A549 (cell line): ENCODE data around the gene DUSP19. TPM values are rescaled to one million over a fixed set of nuclear protein-coding genes. Genes with fewer than 3 reads are reported as not detected.

Source experiments
- ATAC-seq, 2 experiments: fragments of 200-7000 bp in 1 of 2; fragments of >200 bp in 1 of 2; cut with Nextera tagmentation in 1 of 2; cut with Tn5 transposase in 1 of 2; 3 replicates each; pipeline versions ENCODE4 v1.8.0 to v1.9.1; 2018 to 2020; ENCODE audit warnings: mild to moderate bottlenecking in 1 of 2, moderate library complexity in 1 of 2
- CTCF ChIA-PET: fragments of 300-600 bp; sonication (Branson Sonifier 250); formaldehyde crosslinking; extraction: SDS; loops from one replicate; lab custom pipeline; 2021; ENCODE audit warnings: antibody characterized with exemption, inconsistent platforms; lab: Yijun Ruan, JAX
- POLR2A ChIA-PET: fragments of 350-600 bp; formaldehyde crosslinking; extraction: SDS; loops from one replicate; lab custom pipeline; 2021; ENCODE audit warnings: antibody characterized with exemption, inconsistent platforms; lab: Yijun Ruan, JAX
- DNase-seq, 2 experiments: peaks; one replicate each; pipeline versions ENCODE4 v3.0.0 to v3.0.0-alpha.2; 2011 to 2016; ENCODE audit warnings: low read depth in 1 of 2, low spot score in 1 of 2
- FAIRE-seq: peaks from 2 replicates; lab custom pipeline; 2011; peaks lifted over from hg19 to GRCh38; lab: Jason Lieb, UNC
- H3K27ac ChIP-seq, 2 experiments: fragments of >200 bp; sonication (Bioruptor Twin); formaldehyde crosslinking; 3 replicates each; pipeline ENCODE4 v1.5.1; 2016 to 2017
- H3K4me1 ChIP-seq: fragments of >200 bp; sonication (Bioruptor Twin); formaldehyde crosslinking; 3 replicates; pipeline ENCODE4 v1.6.1; 2016
- H3K4me2 ChIP-seq: fragments of >200 bp; sonication (Bioruptor Twin); formaldehyde crosslinking; 3 replicates; pipeline ENCODE4 v1.6.1; 2016
- H3K4me3 ChIP-seq: fragments of >200 bp; sonication (Bioruptor Twin); formaldehyde crosslinking; 3 replicates; pipeline ENCODE4 v1.5.1; 2016
- H3K9me3 ChIP-seq: fragments of >200 bp; sonication (Bioruptor Twin); formaldehyde crosslinking; 3 replicates; pipeline ENCODE4 v1.6.1; 2016
- CHD2 ChIP-seq: fragments of 150-350 bp; IDR thresholded peaks from 2 replicates; pipeline ENCODE4 v1.6.1; 2014; ENCODE audit warnings: low read length; ENCODE audit not compliant: partially characterized antibody
- CHD4 ChIP-seq: fragments of 200-600 bp; sonication (generic); IDR thresholded peaks from 2 replicates; pipeline ENCODE4 v1.6.1; 2016; ENCODE audit warnings: antibody characterized with exemption, mild to moderate bottlenecking, borderline replicate concordance
- EHMT2 ChIP-seq: fragments of 200-600 bp; sonication (generic); IDR thresholded peaks from 2 replicates; pipeline ENCODE4 v1.6.1; 2016; ENCODE audit warnings: antibody characterized with exemption, low read depth, mild to moderate bottlenecking, moderate library complexity
- FOXS1 ChIP-seq: fragments of 250-450 bp; sonication (Bioruptor Pico); IDR thresholded peaks from 2 replicates; pipeline ENCODE4 v1.5.0; 2020; ENCODE audit warnings: mild to moderate bottlenecking, moderate library complexity
- GATA3 ChIP-seq: IDR thresholded peaks from 2 replicates; pipeline ENCODE4 v1.6.1; 2012; ENCODE audit warnings: borderline replicate concordance
- HDAC2 ChIP-seq: fragments of 200-600 bp; sonication (generic); IDR thresholded peaks from 2 replicates; pipeline ENCODE4 v1.6.1; 2016
- HEYL ChIP-seq: fragments of 250-450 bp; sonication (Bioruptor Pico); IDR thresholded peaks from 2 replicates; pipeline ENCODE4 v1.8.0; 2021; ENCODE audit warnings: mild to moderate bottlenecking, moderate library complexity
- HOXB5 ChIP-seq: fragments of 250-450 bp; sonication (Bioruptor Pico); IDR thresholded peaks from 2 replicates; pipeline ENCODE4 v1.5.0; 2020; ENCODE audit warnings: mild to moderate bottlenecking, moderate library complexity
- JUN ChIP-seq, 2 experiments: fragments of >200 bp; sonication (Bioruptor Twin); formaldehyde crosslinking; IDR thresholded peaks; 2 replicates in 1 of 2; 3 replicates in 1 of 2; pipeline ENCODE4 v1.6.1; 2016 to 2017
- KDM5A ChIP-seq: fragments of 200-600 bp; sonication (generic); IDR thresholded peaks from 2 replicates; pipeline ENCODE4 v1.6.1; 2016; ENCODE audit warnings: antibody characterized with exemption, mild to moderate bottlenecking
- MAFK ChIP-seq: fragments of 450-650 bp; IDR thresholded peaks from 2 replicates; pipeline ENCODE4 v1.6.1; 2014; ENCODE audit not compliant: partially characterized antibody
- NR3C1 ChIP-seq: fragments of >200 bp; sonication (Bioruptor Twin); formaldehyde crosslinking; IDR thresholded peaks from 3 replicates; pipeline ENCODE4 v1.6.1; 2017
- POLR2AphosphoS2 ChIP-seq: conservative IDR thresholded peaks from 2 replicates; pipeline ENCODE4 v1.6.1; 2012; ENCODE audit warnings: low read length, improper control_type of control experiment, inconsistent platforms
- RNF2 ChIP-seq: fragments of 200-600 bp; sonication (generic); IDR thresholded peaks from 2 replicates; pipeline ENCODE4 v1.6.1; 2016; ENCODE audit warnings: low read depth, mild to moderate bottlenecking, antibody characterized with exemption, moderate library complexity, borderline replicate concordance
- SMC3 ChIP-seq: fragments of >200 bp; sonication (Bioruptor Twin); formaldehyde crosslinking; IDR thresholded peaks from 3 replicates; pipeline ENCODE4 v1.6.1; 2018; ENCODE audit warnings: inconsistent platforms
- TP53 ChIP-seq: fragments of 250-450 bp; sonication (Bioruptor Pico); IDR thresholded peaks from 2 replicates; pipeline ENCODE4 v1.5.0; 2021; ENCODE audit warnings: mild to moderate bottlenecking, moderate library complexity
- ZC3H11A ChIP-seq: fragments of 450-650 bp; IDR thresholded peaks from 2 replicates; pipeline ENCODE4 v1.6.1; 2014; ENCODE audit warnings: antibody characterized with exemption, mild to moderate bottlenecking
- ZNF302 ChIP-seq: fragments of 250-450 bp; sonication (Bioruptor Pico); IDR thresholded peaks from 2 replicates; pipeline ENCODE4 v1.9.0; 2021; ENCODE audit warnings: inconsistent platforms, mild to moderate bottlenecking, moderate library complexity
- ZSCAN20 ChIP-seq: fragments of 250-450 bp; sonication (Bioruptor Pico); IDR thresholded peaks from 2 replicates; pipeline ENCODE4 v1.8.0; 2022; ENCODE audit warnings: mild to moderate bottlenecking, moderate library complexity
- WGBS: methylation state at CpG from one replicate; pipeline ENCODE4 v1.1.6; 2017; ENCODE audit errors: missing lambda C conversion rate; 5-methylcytosine and 5-hydroxymethylcytosine counted together
- polyA plus RNA-seq, 4 experiments: library from polyadenylated mRNA; depleted of rRNA in 3 of 4; stranded (reverse); fragments of >200 nt; fragmentation: RNase III in 1 of 4; extraction: RNeasy Plus Mini Kit Qiagen cat#74134 plus additional on column Dnase treatment in 1 of 4; gene quantifications; 2 replicates in 3 of 4; 3 replicates in 1 of 4; pipeline ENCODE4 v1.2.3, GENCODE V29; 2011 to 2017
- TF ChIP-seq, protein P1 (sequence below): fragments of 250-450 bp; sonication (Bioruptor Pico); IDR thresholded peaks from 2 replicates; pipeline ENCODE4 v1.5.0; 2021; ENCODE audit warnings: mild to moderate bottlenecking, moderate library complexity, borderline replicate concordance
- TF ChIP-seq, protein P2 (sequence below): fragments of 150-350 bp; IDR thresholded peaks from 2 replicates; pipeline ENCODE4 v1.6.1; 2014; ENCODE audit warnings: low read depth, mild to moderate bottlenecking, low read length
- TF ChIP-seq, protein P3 (sequence below): IDR thresholded peaks from 2 replicates; pipeline ENCODE4 v1.6.1; 2012
- TF ChIP-seq, protein P4 (sequence below): fragments of >200 bp; sonication (Bioruptor Twin); formaldehyde crosslinking; IDR thresholded peaks from 2 replicates; pipeline ENCODE4 v1.6.1; 2016
- TF ChIP-seq, protein P5 (sequence below): fragments of 200-600 bp; sonication (generic); IDR thresholded peaks from 2 replicates; pipeline ENCODE4 v1.6.1; 2016; ENCODE audit warnings: antibody characterized with exemption, mild to moderate bottlenecking, moderate library complexity
- TF ChIP-seq, protein P6 (sequence below): fragments of 450-650 bp; IDR thresholded peaks from 2 replicates; pipeline ENCODE4 v1.6.1; 2014; ENCODE audit warnings: antibody characterized with exemption

DUSP19 gene
- polyA plus RNA-seq, 2 of the 4 experiments (the other 2 are of a cell fraction) = 1.2 to 4.4 TPM

DNA sequence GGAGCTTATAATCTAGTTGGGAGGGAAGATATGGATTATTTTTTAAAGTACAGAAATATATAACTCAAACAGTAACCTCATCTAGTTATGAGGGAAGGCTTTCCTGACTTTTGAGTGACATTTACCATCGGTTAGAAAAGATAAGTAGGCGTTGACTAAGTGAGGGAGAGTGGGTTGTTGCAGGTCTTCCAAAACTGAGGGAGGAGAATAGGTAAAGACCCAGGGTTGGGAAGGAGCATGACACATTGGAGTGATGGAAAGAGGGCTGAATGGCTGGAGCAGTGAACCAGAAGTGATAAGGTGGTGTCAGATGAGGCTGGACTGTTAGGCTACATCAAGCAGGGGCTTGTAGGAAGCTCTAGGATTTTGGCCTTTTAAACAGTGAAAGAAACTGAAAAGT lies 35.1 kb downstream of the DUSP19 start:
- DNase-seq (no peak), FAIRE-seq (no peak), ATAC-seq (no peak)
- CTCF ChIA-PET = no interaction called here
- H3K4me2 ChIP-seq = no peak overlapping the region
- H3K4me1 ChIP-seq = no peaks in the 10 kb centered on the region
- POLR2A ChIA-PET = no interaction called here
- no peak overlapping the region for H3K27ac ChIP-seq
- no peak for TF ChIP-seq CHD4
- TF ChIP-seq, protein P1, sequence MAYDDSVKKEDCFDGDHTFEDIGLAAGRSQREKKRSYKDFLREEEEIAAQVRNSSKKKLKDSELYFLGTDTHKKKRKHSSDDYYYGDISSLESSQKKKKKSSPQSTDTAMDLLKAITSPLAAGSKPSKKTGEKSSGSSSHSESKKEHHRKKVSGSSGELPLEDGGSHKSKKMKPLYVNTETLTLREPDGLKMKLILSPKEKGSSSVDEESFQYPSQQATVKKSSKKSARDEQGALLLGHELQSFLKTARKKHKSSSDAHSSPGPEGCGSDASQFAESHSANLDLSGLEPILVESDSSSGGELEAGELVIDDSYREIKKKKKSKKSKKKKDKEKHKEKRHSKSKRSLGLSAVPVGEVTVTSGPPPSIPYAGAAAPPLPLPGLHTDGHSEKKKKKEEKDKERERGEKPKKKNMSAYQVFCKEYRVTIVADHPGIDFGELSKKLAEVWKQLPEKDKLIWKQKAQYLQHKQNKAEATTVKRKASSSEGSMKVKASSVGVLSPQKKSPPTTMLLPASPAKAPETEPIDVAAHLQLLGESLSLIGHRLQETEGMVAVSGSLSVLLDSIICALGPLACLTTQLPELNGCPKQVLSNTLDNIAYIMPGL (CRISPR knock-in tag) = no peak
- no peak for TF ChIP-seq EHMT2
- no peak for TF ChIP-seq HDAC2
- no peak for TF ChIP-seq RNF2
- no peak for TF ChIP-seq ZNF302 (CRISPR knock-in tag)
- no peak for TF ChIP-seq ZC3H11A
- TF ChIP-seq, protein P2, sequence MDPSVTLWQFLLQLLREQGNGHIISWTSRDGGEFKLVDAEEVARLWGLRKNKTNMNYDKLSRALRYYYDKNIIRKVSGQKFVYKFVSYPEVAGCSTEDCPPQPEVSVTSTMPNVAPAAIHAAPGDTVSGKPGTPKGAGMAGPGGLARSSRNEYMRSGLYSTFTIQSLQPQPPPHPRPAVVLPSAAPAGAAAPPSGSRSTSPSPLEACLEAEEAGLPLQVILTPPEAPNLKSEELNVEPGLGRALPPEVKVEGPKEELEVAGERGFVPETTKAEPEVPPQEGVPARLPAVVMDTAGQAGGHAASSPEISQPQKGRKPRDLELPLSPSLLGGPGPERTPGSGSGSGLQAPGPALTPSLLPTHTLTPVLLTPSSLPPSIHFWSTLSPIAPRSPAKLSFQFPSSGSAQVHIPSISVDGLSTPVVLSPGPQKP = no peak
- no peak for TF ChIP-seq MAFK
- no peak for TF ChIP-seq HOXB5 (CRISPR knock-in tag)
- TF ChIP-seq, protein P3, sequence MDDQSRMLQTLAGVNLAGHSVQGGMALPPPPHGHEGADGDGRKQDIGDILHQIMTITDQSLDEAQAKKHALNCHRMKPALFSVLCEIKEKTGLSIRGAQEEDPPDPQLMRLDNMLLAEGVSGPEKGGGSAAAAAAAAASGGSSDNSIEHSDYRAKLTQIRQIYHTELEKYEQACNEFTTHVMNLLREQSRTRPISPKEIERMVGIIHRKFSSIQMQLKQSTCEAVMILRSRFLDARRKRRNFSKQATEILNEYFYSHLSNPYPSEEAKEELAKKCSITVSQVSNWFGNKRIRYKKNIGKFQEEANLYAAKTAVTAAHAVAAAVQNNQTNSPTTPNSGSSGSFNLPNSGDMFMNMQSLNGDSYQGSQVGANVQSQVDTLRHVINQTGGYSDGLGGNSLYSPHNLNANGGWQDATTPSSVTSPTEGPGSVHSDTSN = no peak
- no peak for TF ChIP-seq POLR2AphosphoS2
- TF ChIP-seq, protein P4, sequence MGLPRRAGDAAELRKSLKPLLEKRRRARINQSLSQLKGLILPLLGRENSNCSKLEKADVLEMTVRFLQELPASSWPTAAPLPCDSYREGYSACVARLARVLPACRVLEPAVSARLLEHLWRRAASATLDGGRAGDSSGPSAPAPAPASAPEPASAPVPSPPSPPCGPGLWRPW = no peak
- no peak for TF ChIP-seq NR3C1
- no peak for TF ChIP-seq TP53 (CRISPR knock-in tag)
- no peak for TF ChIP-seq SMC3
- TF ChIP-seq, protein P5, sequence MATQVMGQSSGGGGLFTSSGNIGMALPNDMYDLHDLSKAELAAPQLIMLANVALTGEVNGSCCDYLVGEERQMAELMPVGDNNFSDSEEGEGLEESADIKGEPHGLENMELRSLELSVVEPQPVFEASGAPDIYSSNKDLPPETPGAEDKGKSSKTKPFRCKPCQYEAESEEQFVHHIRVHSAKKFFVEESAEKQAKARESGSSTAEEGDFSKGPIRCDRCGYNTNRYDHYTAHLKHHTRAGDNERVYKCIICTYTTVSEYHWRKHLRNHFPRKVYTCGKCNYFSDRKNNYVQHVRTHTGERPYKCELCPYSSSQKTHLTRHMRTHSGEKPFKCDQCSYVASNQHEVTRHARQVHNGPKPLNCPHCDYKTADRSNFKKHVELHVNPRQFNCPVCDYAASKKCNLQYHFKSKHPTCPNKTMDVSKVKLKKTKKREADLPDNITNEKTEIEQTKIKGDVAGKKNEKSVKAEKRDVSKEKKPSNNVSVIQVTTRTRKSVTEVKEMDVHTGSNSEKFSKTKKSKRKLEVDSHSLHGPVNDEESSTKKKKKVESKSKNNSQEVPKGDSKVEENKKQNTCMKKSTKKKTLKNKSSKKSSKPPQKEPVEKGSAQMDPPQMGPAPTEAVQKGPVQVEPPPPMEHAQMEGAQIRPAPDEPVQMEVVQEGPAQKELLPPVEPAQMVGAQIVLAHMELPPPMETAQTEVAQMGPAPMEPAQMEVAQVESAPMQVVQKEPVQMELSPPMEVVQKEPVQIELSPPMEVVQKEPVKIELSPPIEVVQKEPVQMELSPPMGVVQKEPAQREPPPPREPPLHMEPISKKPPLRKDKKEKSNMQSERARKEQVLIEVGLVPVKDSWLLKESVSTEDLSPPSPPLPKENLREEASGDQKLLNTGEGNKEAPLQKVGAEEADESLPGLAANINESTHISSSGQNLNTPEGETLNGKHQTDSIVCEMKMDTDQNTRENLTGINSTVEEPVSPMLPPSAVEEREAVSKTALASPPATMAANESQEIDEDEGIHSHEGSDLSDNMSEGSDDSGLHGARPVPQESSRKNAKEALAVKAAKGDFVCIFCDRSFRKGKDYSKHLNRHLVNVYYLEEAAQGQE = no peak
- TF ChIP-seq JUN (IDR thresholded peaks at IDR 0.05) = no peak
- TF ChIP-seq FOXS1 (CRISPR knock-in tag) = no peak
- no peak for TF ChIP-seq HEYL
- no peaks in the 10 kb centered on the region for H3K9me3 ChIP-seq
- WGBS = 25% methylated on average over 2 of the region's 2 CpGs
- no peak overlapping the region for H3K4me3 ChIP-seq

DNA sequence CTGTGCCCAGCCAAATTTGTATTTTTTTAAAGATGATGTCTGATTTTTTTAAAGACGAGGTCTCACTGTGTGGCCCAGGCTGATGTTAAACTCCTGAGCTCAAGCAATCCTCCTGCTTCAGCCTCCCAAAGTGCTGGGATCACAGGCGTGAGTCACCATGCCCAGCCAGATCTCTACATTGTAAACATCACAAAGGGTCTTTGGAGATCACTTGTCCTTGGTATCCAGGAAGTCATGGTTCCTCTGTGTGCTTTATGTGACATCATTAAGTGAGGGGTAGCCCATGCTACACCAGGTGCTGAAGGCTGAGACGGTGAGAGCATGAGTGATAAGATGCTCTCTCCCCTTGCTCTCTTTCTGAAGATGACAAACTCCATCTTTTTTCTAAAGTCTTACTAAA lies 38.7 kb downstream of the DUSP19 start:
- CTCF ChIA-PET = no interaction called here
- no peak for FAIRE-seq
- H3K4me1 ChIP-seq = no peaks in the 10 kb centered on the region
- no peaks in the 10 kb centered on the region for H3K9me3 ChIP-seq
- ATAC-seq = no peak
- H3K4me3 ChIP-seq = no peak overlapping the region
- H3K4me2 ChIP-seq = no peak overlapping the region
- POLR2A ChIA-PET = no interaction called here
- TF ChIP-seq KDM5A = no peak
- TF ChIP-seq ZSCAN20 (CRISPR knock-in tag) = no peak
- no peak for TF ChIP-seq HEYL
- TF ChIP-seq, protein P6, sequence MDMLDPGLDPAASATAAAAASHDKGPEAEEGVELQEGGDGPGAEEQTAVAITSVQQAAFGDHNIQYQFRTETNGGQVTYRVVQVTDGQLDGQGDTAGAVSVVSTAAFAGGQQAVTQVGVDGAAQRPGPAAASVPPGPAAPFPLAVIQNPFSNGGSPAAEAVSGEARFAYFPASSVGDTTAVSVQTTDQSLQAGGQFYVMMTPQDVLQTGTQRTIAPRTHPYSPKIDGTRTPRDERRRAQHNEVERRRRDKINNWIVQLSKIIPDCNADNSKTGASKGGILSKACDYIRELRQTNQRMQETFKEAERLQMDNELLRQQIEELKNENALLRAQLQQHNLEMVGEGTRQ = no peak
- no peak for TF ChIP-seq POLR2AphosphoS2
- TF ChIP-seq, protein P4 = no peak
- TF ChIP-seq CHD4 = no peak
- TF ChIP-seq GATA3 = no peak
- TF ChIP-seq FOXS1 (CRISPR knock-in tag) = no peak
- no peak for TF ChIP-seq CHD2
- no peak for DNase-seq
- no peak overlapping the region for H3K27ac ChIP-seq
- WGBS = 62% methylated on average over 3 of the region's 3 CpGs
